ENCODE results near the gene ACKR3.

- no peak for TF ChIP-seq CTCF (IDR thresholded peaks at IDR 0.05 in 4 of 5, conservative IDR thresholded peaks at IDR 0.05 in 1 of 5)
- TF ChIP-seq POLR2A (IDR thresholded peaks at IDR 0.05): no peak
Observed at GRCh38 chr2:236580746-236581355, 11.2 kb downstream of the ACKR3 start.

Measured in gastrocnemius medialis (tissue), 4 donors.